Measurements from ENCODE around the gene HIVEP3. TPM values are rescaled to one million over a fixed set of nuclear protein-coding genes. Genes with fewer than 3 reads are reported as not detected.

HIVEP3 gene
- total RNA-seq, 1 experiment from 2014 or later, result 1.4 TPM

- H2BK5ac ChIP-seq (ENCODE audit: insufficient read length, low read length), result no peak overlapping the region
- no peaks in the 10 kb centered on the region for H3K79me2 ChIP-seq (ENCODE audit: insufficient read depth, low read length)
- no peak overlapping the region for H3T11ph ChIP-seq (ENCODE audit: low read length)
- Mint-ChIP-seq H3K36me3 (ENCODE audit: insufficient read depth in 1 of 3, low read depth in 3 of 3) (0 out of 7 replicates have a peak, but pooled peaks cover 0 to 4% (median 0%) of the 10 kb centered on the region in 3 experiments), H3K4me1 (peaks cover 30 to 32% of the 10 kb centered on the region in 2 experiments), H3K27me3 (ENCODE audit: low read depth) (peaks cover 59% of the 10 kb centered on the region), H3K9me3 (peaks cover 4 to 6% of the 10 kb centered on the region in 2 experiments; a peak in 3 of 5 replicates), H3K27ac (no peak overlapping the region), H3K4me3 (peak overlapping the region; percentile 54 to 60; a peak in 4 of 5 replicates)
- no peak overlapping the region for H3K27ac ChIP-seq (ENCODE audit: insufficient read length, low read depth, low read length)
- no peak overlapping the region for H2BK12ac ChIP-seq (ENCODE audit: insufficient read length, low read depth, low read length)
- no peak overlapping the region for H4K91ac ChIP-seq (ENCODE audit: insufficient read length, low read depth, low read length)
- no peak overlapping the region for H3K4ac ChIP-seq (ENCODE audit: low read depth, low read length)
- peaks cover 22% of the 10 kb centered on the region for H3K27me3 ChIP-seq (ENCODE audit: insufficient read depth, low read length)
- H2AFZ ChIP-seq (ENCODE audit: low read length), result no peak overlapping the region
- DNase-seq, result no peak
- peak overlapping the region; percentile 82 for H3K4me2 ChIP-seq (ENCODE audit: insufficient read depth, insufficient read length, low read length)
- no peak overlapping the region for H3K9ac ChIP-seq (ENCODE audit: extremely low read depth, insufficient read length, low read length)
- no peak overlapping the region for H2AK5ac ChIP-seq (ENCODE audit: insufficient read length, low read length)
- H2BK120ac ChIP-seq (ENCODE audit: low read depth, low read length, poor library complexity, severe bottlenecking), result no peak overlapping the region
- H3K14ac ChIP-seq (ENCODE audit: insufficient read depth, low read length), result no peak overlapping the region
- H3K18ac ChIP-seq (ENCODE audit: insufficient read length, low read depth, low read length), result no peak overlapping the region
- no peaks in the 10 kb centered on the region for H4K20me1 ChIP-seq (ENCODE audit: control insufficient read depth, insufficient read depth, insufficient read length)
- H3K9me3 ChIP-seq (ENCODE audit: control insufficient read depth, low read depth, low read length), result no peaks in the 10 kb centered on the region
- H3K23me2 ChIP-seq (ENCODE audit: insufficient read length, low read depth, low read length, poor library complexity, severe bottlenecking), result peaks cover 12% of the 10 kb centered on the region
- H3K4me1 ChIP-seq (ENCODE audit: insufficient read depth, low read length), result peaks cover 7% of the 10 kb centered on the region
- no peak overlapping the region for H2BK20ac ChIP-seq (ENCODE audit: low read depth, low read length, poor library complexity, severe bottlenecking)
- no peak overlapping the region for H3K23ac ChIP-seq (ENCODE audit: insufficient read length, low read depth, low read length)
- no peak overlapping the region for H2BK15ac ChIP-seq (ENCODE audit: low read depth, low read length)
- H3K79me1 ChIP-seq (ENCODE audit: insufficient read depth, low read depth, low read length, poor library complexity, severe bottlenecking), result no peaks in the 10 kb centered on the region
- no peak overlapping the region for H3K56ac ChIP-seq (ENCODE audit: insufficient read length, low read depth, low read length)
- no peak overlapping the region for H4K8ac ChIP-seq (replicated peaks; ENCODE audit: insufficient read length, low read depth, low read length)
- no CpG with 5 or more reads among the region's 9 CpGs for WGBS (ENCODE audit: extremely low coverage, insufficient read length, low lambda C conversion rate)
- TF ChIP-seq, protein P1, sequence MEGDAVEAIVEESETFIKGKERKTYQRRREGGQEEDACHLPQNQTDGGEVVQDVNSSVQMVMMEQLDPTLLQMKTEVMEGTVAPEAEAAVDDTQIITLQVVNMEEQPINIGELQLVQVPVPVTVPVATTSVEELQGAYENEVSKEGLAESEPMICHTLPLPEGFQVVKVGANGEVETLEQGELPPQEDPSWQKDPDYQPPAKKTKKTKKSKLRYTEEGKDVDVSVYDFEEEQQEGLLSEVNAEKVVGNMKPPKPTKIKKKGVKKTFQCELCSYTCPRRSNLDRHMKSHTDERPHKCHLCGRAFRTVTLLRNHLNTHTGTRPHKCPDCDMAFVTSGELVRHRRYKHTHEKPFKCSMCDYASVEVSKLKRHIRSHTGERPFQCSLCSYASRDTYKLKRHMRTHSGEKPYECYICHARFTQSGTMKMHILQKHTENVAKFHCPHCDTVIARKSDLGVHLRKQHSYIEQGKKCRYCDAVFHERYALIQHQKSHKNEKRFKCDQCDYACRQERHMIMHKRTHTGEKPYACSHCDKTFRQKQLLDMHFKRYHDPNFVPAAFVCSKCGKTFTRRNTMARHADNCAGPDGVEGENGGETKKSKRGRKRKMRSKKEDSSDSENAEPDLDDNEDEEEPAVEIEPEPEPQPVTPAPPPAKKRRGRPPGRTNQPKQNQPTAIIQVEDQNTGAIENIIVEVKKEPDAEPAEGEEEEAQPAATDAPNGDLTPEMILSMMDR (conservative IDR thresholded peaks at IDR 0.05), result no peak
- no peak overlapping the region for H4K5ac ChIP-seq (ENCODE audit: insufficient read length, low read depth, low read length)
Measured at GRCh38 chr1:41919131-41919530, 409 bp upstream of the HIVEP3 start.

Data from H9 (cell line).